GM19035 (cell line): ENCODE results near the gene LRRC26.

ENCODE experiments used
- ATAC-seq: cut with Tn5 transposase; IDR thresholded peaks from one replicate; pipeline ENCODE4 v1.9.1; 2021; ENCODE audit not compliant: unreplicated experiment

The LRRC26 gene

GRCh38 chr9:137168904-137169856 lies 671 bp downstream of the LRRC26 start:
- ATAC-seq: no peak

GRCh38 chr9:137168573-137168903 lies 1.3 kb downstream of the LRRC26 start:
- no peak for ATAC-seq

GRCh38 chr9:137167747-137168572 lies 1.9 kb downstream of the LRRC26 start:
- no peak for ATAC-seq

GRCh38 chr9:137167277-137167746 lies 2.5 kb downstream of the LRRC26 start:
- no peak for ATAC-seq

GRCh38 chr9:137166380-137167229 lies 3.2 kb downstream of the LRRC26 start:
- no peak for ATAC-seq

- ATAC-seq: no peak
Measured at GRCh38 chr9:137165250-137165836, 4.5 kb downstream of the LRRC26 start.

GRCh38 chr9:137164370-137165249 lies 5.2 kb downstream of the LRRC26 start:
- ATAC-seq: no peak

GRCh38 chr9:137163805-137164204 lies 6.0 kb downstream of the LRRC26 start:
- no peak for ATAC-seq

GRCh38 chr9:137163365-137163715 lies 6.5 kb downstream of the LRRC26 start:
- ATAC-seq: no peak

GRCh38 chr9:137162505-137163364 lies 7.1 kb downstream of the LRRC26 start:
- ATAC-seq: no peak

GRCh38 chr9:137161558-137162486 lies 8.0 kb downstream of the LRRC26 start:
- ATAC-seq: no peak

GRCh38 chr9:137160716-137161557 lies 8.9 kb downstream of the LRRC26 start:
- no peak for ATAC-seq

GRCh38 chr9:137160054-137160425 lies 9.8 kb downstream of the LRRC26 start:
- no peak for ATAC-seq

- ATAC-seq: no peak
Measured at GRCh38 chr9:137159105-137160053, 10.5 kb downstream of the LRRC26 start.

- ATAC-seq: no peak
Measured at GRCh38 chr9:137158625-137159024, 11.2 kb downstream of the LRRC26 start.
